Measurements from ENCODE around the gene CCDC51.

CCDC51 gene

DNA sequence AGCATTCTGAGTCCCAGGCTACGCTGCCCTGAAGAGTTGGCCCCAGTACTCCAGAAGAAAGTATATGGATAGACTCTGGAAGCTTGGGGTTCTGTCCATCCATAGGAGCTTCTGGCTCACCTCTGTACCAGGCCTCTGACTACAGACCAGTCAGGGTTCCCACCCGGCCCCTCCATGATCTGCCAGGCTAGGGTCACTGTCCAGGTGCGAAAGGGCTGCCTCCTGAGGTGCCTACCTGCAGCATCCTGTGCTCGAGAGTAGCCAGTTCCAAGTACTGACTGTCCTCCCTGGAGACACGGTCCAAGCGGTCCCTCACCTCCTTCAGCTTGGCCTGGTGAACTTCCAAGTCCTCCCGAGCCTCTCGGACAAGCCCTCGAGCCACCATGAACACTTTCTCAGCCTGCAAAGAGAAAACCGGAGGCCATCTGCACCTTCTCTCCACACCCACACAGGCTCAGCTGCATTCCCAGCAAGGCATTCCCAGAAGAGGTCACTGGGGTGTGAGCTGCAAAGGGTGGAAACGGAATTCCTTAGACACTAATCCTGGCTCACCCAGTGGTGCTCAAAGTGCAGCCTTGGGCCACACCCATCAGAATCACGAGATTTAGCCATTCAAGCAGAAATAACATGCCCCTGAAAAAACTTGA is 6.3 kb downstream of the CCDC51 start:
- DNase-seq (ENCODE audit: low read depth in 2 of 2) = no peak

DNA sequence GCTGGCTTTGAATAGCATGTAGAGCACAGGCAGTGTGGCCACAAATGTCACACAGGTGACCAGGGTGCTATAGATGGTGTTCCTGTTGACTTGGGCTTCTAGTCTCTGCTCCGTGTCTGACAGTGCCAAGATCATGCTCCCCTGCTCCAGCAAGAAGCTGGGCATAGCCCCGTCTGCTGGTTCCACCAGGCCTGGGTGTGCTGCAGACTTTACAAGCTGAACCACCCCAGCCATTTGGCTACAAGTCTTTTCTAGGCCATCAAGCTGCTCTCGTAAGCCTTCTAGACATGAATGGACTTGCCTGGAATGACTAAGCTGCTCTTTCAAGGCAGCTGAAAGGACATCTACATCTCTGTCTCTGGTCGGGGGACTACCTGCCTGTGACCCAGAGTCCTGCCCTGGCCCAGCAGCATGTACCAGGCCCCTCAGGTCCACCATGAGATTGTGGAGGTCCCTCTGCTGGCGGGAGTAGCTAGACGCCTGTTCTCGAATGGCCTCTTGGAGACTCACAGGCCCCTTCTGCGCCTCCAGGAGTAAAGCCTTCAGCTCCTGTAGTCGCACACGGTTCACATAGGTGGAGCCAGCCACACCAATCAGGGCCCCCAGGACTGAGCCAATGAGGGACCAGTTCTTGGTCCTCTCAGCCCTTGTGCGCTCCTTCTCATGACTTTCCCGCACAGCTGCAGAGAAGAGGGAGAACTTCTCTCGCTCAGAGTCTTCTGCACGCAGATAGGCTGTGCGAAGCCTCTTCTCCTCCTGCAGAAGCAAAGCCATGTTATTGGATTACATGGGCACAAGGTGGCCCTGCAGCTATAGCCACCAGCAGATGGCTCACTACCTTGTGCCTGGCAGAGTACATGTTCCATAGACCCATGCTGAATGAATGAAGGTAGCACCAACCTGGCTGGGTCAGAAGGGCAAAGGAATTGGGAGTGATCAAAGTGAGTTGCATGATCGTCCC is 7.2 kb downstream of the CCDC51 start:
- no peak for DNase-seq (ENCODE audit: low read depth in 2 of 2)

DNA sequence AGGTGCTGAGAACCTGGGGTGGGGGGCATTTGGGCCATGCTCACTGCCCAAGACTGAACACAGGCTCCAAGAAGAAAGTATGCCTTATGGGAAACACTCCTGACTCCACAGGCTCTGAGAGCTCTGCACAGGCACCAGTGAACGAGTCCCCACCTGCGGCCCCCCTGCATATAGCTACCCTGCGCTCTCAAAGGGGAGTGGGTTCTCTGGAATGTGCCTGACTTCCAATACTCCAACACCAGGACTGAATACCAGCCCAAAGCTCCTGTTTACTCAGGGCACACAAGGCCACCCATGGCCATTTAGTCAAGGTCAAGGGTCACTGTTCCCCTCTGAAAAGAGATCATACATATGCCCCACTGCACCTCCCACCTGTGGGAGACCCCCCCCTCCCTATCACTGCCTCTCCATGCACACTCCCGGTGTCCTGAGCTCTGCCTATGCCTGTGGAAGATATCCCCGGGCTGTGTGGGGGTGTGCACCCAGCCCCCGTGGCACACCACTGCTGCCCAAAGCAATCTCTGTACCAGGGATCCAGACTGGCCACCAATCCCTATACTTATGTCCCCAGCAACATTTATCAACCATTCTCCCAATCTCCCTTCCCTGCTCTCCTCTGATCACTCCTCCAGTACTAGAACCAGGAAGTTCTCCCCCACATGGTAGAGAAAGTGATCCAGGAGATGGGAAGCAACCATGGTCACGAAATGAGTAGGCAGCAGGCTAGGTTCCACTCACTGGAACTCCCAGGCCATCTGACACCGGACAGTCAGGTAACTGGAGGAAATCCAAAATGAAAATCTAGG is 8.5 kb downstream of the CCDC51 start:
- no peak for DNase-seq (ENCODE audit: low read depth in 2 of 2)

DNA sequence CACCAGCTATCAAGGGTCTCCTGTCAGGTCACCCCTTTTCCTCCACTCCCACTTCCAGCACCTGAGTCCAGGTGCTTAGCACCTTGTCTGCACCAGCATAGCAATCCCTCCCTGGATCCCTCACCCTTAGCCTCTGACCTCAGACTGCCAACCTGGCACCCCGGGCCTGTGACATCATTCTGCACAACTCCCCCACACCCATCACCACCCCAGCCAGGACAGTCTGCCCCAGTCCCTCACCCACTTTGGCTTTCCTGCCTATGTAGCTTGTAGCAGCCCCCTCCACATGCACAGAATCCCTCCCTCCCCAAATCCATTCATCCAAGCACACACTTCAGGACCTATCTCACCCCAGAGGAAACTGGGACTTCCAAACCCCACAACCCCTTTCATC is 9.2 kb downstream of the CCDC51 start:
- no peak for DNase-seq (ENCODE audit: low read depth in 2 of 2)

DNA sequence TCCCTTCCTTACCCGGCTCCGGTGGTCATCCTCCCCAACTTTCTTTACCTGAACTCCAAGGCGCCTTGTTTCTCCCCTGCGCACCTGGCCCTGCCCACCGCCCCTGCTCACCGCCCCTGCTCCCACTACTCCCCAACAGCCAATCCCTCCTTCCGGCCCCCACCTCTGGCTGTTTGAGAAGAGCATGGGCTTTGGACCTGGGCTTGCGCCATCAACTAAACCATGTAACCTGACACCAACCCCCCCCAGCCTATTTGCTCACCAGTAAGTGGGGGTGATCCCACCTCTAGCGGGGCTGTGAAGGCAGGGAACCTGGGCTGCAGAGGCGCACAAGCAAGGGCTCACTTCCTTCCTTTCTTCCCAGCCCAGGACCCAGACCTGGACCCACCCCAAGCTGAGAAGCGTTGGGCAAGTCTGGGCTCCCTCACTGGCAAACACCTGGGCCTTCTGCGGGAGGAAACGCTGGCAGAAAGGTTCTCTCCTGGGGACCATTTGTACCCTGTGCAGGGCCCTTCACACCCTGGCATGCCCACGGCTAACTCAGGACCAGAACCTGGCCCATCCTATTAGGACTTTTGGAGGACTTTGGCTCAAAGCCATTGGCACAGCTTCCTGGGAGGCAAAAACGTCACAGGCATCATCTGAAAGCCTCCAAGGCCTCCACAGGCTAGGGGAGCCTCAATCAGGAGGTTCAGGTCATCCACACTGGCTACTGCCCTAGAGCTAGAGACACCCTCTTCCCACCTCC is 9.8 kb downstream of the CCDC51 start, which contains the start of gene PLXNB1:
TSS of gene PLXNB1 (minus strand) at position 127 of the 748 bp plus-strand sequence. CDS start 5,475 bp downstream, outside the sequence.
- DNase-seq (ENCODE audit: low read depth in 2 of 2) = no peak

- peak; percentile 29 to 47 for DNase-seq (ENCODE audit: low read depth in 2 of 2)
These were observed 10.5 kb downstream of the CCDC51 start for GRCh38 chr3:48429317-48429959.

DNA sequence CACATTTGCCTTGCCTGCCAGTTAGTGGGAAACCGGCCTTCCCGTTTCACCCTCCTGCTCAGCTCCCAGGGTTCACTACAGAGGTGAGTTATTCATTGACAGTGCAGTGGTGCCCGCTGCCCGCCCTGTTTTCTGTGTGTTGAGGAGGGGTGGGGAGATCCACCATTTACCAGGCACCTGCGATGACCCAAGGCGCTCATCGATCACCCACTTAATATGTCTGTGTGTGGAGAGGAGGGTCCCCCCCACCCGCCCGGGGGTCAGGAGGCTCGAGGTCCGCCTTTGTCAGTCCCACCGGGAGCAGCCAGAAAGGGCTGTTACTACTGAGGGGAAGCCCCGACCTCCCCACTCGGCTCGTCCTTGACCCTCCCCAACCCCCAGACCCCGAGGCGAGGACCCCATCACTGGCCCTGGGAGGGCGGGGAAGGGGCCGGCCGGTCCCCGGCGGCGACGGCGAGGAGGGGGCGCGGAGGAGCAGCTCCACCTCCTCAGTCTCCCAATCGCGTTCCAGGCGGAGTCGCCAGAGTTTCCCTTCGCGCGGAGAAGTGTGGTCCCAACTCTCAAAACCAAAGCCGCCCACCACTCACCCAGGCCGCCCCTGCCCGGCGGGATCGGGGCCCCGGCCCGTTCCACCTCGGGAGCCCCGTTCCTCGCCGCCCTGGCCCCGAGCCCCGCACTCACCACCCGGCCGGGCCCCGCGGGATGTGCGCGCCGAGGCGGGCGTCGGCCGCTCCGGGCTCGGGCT is 11.2 kb downstream of the CCDC51 start:
- no peak for DNase-seq (ENCODE audit: low read depth in 2 of 2)

GRCh38 chr3:48428088-48428571 is 11.8 kb downstream of the CCDC51 start:
- DNase-seq (ENCODE audit: low read depth in 2 of 2) = no peak

- DNase-seq (ENCODE audit: low read depth in 2 of 2) = no peak
These were observed 12.3 kb downstream of the CCDC51 start for GRCh38 chr3:48427630-48427962.

GRCh38 chr3:48426944-48427629 is 12.8 kb downstream of the CCDC51 start:
- no peak for DNase-seq (ENCODE audit: low read depth in 2 of 2)

- no peak for DNase-seq (ENCODE audit: low read depth in 2 of 2)
These were observed 13.5 kb downstream of the CCDC51 start for GRCh38 chr3:48426401-48426909.

DNA sequence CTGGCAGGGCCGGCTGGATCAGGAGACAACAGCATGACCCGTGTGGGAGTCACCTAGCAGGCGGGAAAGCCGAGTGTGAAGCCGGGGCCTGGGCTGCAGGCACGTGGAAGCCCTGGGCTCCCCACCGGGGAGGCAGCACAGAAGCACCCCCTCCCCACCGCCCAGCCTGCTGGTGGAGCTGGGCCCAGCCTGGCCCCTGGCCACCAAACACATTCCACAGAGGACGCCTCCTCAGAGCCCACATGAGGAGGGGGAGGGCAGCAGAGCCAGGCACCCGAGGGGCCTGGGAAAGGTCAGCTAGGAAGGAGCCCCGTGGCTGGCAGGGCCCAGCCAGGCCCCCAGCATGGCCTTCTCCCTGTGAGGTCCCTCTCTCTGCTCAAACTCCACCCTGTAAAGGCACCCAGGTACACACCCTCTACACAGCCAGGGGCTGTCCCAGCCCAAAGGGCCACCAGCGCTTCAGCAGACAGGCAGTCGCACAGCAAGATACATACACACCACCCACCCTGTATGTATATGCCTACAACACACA is 14.6 kb downstream of the CCDC51 start:
- no peak for DNase-seq (ENCODE audit: low read depth in 2 of 2)

DNA sequence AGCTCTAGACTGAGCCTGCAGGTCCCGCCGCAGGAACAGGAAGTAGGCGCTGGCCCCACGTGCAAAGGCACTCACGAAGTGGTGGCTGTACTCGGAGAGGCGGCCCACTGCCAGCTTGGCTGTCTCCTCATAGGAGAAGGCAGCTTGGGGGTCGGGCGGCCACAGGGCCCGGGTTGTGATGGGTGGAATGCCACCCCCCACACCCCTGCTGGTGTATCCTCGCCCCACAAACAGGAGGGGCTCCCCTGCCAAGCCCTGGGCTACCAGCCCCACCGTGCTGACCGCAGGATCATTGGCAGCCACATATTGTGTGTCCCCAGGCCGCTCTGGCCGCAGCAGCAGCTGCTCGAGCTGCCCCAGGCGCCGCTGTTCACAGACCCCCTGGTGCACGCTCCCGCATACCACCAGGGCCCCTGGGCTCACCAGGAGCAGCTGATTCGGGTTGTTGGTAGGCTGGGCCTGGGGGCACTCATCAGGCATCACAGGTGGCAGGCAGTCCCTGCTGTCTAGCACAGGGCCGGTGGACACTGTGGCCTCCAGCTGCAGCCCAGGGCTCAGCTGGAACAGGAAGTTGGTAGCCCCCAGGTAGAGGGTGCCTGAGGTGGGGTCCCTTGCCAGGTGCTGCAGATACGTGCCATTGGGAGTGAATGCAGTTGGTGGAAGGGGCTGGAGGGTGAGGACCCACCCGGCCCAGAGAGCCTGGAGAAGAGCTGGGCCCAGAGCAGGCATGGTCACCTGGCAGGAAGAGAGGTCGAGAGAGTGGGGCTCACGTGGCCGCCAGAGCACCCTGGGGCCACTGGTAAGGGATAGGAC is 15.8 kb downstream of the CCDC51 start:
- DNase-seq (ENCODE audit: low read depth in 2 of 2) = no peak

DNA sequence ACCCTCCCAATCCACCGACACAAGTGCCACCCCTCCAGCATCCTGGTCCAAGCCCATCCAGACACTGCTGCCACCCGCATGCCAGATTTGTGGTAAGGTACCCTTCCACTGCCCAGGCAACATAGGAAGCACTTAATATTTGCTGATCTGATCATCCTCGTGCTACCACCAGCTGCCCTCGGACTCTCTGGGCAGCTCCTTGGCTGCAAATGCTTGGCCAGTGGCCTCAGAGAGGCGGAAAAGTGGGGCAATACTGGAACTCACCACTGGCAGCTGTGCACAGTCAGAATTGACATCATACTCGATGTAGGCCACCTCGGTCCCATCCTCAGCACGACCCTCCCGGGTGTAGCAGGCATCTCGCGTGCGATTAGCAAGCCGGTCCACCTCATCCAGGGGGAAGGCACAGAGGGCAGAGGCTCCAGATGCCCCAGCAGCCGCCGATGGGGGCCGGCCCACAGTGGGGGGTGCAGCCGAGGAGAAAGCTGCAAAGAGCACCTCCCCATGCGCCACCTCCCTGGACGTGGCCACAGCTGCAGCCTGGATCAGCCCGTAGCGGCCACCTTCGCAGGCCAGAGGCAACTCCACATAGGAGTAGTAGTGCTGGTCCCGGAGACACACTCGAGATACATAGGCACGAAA is 16.6 kb downstream of the CCDC51 start:
- no peak for DNase-seq (ENCODE audit: low read depth in 2 of 2)

- no peak for DNase-seq (ENCODE audit: low read depth in 2 of 2)
These were observed 17.2 kb downstream of the CCDC51 start for GRCh38 chr3:48422681-48423080.

GRCh38 chr3:48422272-48422671 is 17.6 kb downstream of the CCDC51 start:
- DNase-seq (ENCODE audit: low read depth in 2 of 2) = no peak

DNA sequence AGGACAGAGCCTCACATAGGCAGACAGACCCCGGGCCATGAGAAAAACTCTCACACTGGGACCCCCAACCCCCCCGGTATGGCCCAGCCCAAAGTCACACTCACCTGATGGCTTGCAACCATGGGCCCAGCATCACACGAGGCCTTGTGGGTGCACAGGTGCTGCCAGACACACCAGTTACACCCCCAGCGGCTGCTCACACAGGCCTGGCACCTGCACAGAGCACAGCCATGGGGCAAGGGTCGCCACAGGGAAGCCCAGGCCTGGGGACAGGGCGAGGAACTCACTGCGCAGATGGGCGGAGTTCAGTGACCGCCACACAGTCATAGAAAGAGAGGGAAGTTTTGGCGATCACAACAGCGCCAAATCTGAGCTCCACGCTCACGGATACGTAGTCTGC is 19.4 kb downstream of the CCDC51 start:
- no peak for DNase-seq (ENCODE audit: low read depth in 2 of 2)

DNA sequence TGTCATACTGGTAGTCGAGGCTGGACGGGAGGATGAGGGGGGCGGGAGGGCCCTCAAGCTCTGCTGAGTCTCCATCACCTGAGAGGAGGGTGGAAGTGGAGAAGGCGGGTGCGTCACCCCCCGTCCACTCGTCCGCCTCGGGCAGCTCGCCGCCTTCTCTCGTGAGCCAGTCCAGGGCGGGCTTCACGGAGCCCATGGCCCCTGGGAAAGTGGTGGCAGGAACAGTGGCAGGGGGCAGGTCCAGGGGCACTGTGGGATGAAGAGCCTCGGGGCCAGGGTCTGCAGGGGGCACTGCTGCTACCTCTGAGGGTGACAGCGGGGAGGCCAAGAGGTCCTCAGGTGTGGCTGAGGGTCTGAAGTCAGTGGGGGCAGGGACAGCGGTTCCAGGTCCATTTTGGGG is 20.3 kb downstream of the CCDC51 start:
- DNase-seq (ENCODE audit: low read depth in 2 of 2) = no peak

All from stimulated activated CD8-positive, alpha-beta memory T cell treated with anti-CD3 and anti-CD28 coated beads, Interleukin-15, amount 100 ng/mL, for 48 hours (primary cell).